Neutrophil (primary cell): ENCODE data around the gene ANKRD11.
A peak's percentile ranks its signal among the peaks of the same experiment; 100 is the strongest.
"Not testable (repeated sequence)": the region's sequence is repeated elsewhere in the genome, so short reads cannot be mapped to it uniquely, and the experiment has no call there.

Experiments used
- H3K27ac ChIP-seq: fragments of 200-600 bp; sonication (generic); 2 replicates; pipeline ENCODE4 v1.5.1; 2016; ENCODE audit warnings: mild to moderate bottlenecking, moderate library complexity
- H3K27me3 ChIP-seq: fragments of 200-600 bp; sonication (generic); 2 replicates; pipeline ENCODE4 v1.6.0; 2016; ENCODE audit warnings: mild to moderate bottlenecking
- H3K36me3 ChIP-seq: fragments of 200-600 bp; sonication (generic); 2 replicates; pipeline ENCODE4 v1.5.1; 2017
- H3K4me1 ChIP-seq, 2 experiments: fragments of 200-600 bp in 1 of 2; sonication (generic) in 1 of 2; 1 replicate in 1 of 2; 2 replicates in 1 of 2; pipeline versions ENCODE4 v1.5.1 to v1.6.1; 2013 to 2016; ENCODE audit warnings: low read depth in 1 of 2, low read length in 1 of 2, mild to moderate bottlenecking in 1 of 2, moderate library complexity in 1 of 2; ENCODE audit not compliant: control insufficient read depth in 1 of 2, insufficient read depth in 1 of 2
- H3K4me3 ChIP-seq, 2 experiments: fragments of 200-600 bp in 1 of 2; sonication (generic) in 1 of 2; 1 replicate in 1 of 2; 2 replicates in 1 of 2; pipeline ENCODE4 v1.5.1; 2013 to 2016; ENCODE audit warnings: low read depth in 1 of 2, low read length in 1 of 2, mild to moderate bottlenecking in 1 of 2, moderate library complexity in 1 of 2
- H3K9me3 ChIP-seq: fragments of 200-600 bp; sonication (generic); 2 replicates; pipeline ENCODE4 v1.5.1; 2016
- TF ChIP-seq, protein P1 (sequence below): fragments of 200-600 bp; sonication (generic); IDR thresholded peaks from 2 replicates; pipeline ENCODE4 v1.5.1; 2016; ENCODE audit warnings: antibody characterized with exemption

Gene ANKRD11

DNA sequence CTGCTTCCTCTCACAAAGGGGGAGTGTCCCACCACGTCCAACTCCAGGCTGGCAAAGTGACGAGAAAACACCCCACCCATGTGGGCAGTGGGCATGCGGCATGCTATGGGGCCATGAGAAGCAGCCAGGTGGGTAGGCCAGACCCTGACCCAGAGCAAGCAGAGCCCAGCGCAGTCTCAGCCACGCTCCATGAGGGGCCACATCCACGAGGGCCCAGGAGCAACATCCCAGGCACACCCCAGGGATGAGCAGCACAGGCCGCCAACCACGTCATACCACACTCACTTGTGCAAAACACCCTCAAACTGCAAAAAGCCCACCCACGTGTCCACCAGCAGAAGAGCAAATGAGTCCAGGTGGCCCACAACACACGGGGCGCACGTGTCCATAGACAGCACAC, 155.9 kb downstream of the ANKRD11 start:
- peaks cover 39 to 42% of the 10 kb centered on the region in 2 experiments for H3K4me1 ChIP-seq
- peak overlapping the region; percentile 60 for H3K27ac ChIP-seq
- no peak overlapping the region for H3K4me3 ChIP-seq
- no peaks in the 10 kb centered on the region for H3K36me3 ChIP-seq
- H3K27me3 ChIP-seq = no peaks in the 10 kb centered on the region
- H3K9me3 ChIP-seq = no peaks in the 10 kb centered on the region
- TF ChIP-seq, protein P1, sequence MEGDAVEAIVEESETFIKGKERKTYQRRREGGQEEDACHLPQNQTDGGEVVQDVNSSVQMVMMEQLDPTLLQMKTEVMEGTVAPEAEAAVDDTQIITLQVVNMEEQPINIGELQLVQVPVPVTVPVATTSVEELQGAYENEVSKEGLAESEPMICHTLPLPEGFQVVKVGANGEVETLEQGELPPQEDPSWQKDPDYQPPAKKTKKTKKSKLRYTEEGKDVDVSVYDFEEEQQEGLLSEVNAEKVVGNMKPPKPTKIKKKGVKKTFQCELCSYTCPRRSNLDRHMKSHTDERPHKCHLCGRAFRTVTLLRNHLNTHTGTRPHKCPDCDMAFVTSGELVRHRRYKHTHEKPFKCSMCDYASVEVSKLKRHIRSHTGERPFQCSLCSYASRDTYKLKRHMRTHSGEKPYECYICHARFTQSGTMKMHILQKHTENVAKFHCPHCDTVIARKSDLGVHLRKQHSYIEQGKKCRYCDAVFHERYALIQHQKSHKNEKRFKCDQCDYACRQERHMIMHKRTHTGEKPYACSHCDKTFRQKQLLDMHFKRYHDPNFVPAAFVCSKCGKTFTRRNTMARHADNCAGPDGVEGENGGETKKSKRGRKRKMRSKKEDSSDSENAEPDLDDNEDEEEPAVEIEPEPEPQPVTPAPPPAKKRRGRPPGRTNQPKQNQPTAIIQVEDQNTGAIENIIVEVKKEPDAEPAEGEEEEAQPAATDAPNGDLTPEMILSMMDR = no peak

DNA sequence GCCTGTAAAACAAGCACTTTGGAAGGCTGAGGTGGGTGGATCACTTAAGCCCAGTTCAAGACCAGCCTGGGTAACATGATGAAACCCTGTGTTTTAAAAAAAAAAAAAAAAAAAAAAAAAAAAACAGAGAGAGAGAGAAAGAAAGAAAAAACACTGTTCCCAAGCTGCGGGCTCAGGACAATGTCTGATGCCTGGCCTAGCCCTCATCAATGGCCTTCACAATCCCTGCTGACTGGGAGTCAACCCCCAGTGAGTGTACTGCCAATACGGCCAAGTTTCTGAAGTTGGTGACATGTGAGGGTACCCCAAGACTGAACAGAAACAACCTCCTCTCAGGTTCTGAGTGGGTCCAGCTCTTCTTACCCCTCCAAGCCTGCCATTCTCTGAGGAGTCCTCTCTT, 156.3 kb downstream of the ANKRD11 start:
- Histone ChIP-seq H3K27ac (peak overlapping the region; percentile 60), H3K4me1 (peaks cover 43 to 46% of the 10 kb centered on the region in 2 experiments), H3K9me3 (no peaks in the 10 kb centered on the region), H3K36me3 (no peaks in the 10 kb centered on the region), H3K27me3 (no peaks in the 10 kb centered on the region), H3K4me3 (no peak overlapping the region)
- TF ChIP-seq, protein P1 = no peak

- H3K36me3 ChIP-seq, H3K9me3 ChIP-seq, H3K27me3 ChIP-seq, H3K4me3 ChIP-seq: not testable (repeated sequence)
- H3K4me1 ChIP-seq = peaks cover 46 to 48% of the 10 kb centered on the region in 2 experiments
- peak overlapping the region; percentile 60 for H3K27ac ChIP-seq
These were observed 156.9 kb downstream of the ANKRD11 start for GRCh38 chr16:89333401-89334001.

DNA sequence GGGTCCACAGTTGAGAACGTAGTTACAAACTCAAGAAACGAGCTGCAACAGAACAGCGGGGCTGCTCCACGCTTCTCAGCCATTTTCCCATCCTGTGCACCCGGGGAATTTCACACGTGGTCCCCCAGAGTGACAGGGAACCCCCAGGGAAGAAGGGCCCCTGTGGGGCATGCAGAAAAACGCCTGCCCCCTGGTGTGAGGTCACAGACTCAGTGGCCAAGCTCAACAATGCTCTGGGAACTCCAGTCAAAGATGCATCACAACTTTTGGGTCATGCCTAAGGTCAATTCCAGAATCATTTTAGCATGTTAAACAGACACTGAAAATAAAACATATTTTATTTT, 157.5 kb downstream of the ANKRD11 start:
- TF ChIP-seq, protein P1 = no peak
- Histone ChIP-seq H3K4me1 (peaks cover 46 to 48% of the 10 kb centered on the region in 2 experiments), H3K9me3 (no peaks in the 10 kb centered on the region), H3K36me3 (peaks cover 4% of the 10 kb centered on the region), H3K27me3 (no peaks in the 10 kb centered on the region), H3K27ac (peak overlapping the region; percentile 98), H3K4me3 (no peak overlapping the region)

DNA sequence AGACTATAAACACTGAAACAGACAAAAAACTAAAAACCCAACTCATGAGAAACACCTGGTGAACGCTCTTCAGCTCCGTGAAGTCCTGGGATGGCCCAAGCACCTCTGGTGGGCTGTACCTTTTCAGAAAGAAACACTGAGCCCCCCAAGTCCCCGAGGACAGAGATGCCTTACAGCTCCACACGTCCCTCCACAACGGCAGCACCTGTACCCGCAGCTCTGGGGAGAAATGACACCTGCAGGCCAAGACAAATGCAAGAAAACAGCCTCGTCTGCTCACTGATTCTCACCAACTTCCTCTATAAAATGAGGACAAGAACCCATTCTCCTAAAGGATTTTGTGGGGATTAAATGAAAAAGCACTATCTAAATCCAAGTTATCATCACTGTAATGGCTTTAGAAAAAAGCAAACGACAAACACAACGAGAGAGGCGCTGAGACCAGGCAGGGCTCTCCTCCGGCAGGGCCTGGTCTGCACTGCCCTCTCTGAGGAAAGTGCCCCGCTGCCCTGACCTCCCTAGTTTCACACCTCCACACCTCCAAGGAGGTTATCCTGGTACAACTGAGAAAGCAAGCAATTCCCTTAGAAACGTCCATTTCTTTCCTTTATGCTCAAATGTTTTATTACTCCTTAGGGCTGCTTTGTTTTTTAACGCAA, 158.0 kb downstream of the ANKRD11 start:
- TF ChIP-seq, protein P1 = no peak
- peaks cover 4% of the 10 kb centered on the region for H3K36me3 ChIP-seq
- no peaks in the 10 kb centered on the region for H3K27me3 ChIP-seq
- H3K9me3 ChIP-seq = no peaks in the 10 kb centered on the region
- peaks cover 46 to 48% of the 10 kb centered on the region in 2 experiments for H3K4me1 ChIP-seq
- H3K27ac ChIP-seq = peak overlapping the region; percentile 98
- H3K4me3 ChIP-seq = no peak overlapping the region

GRCh38 chr16:89331371-89332109, 158.8 kb downstream of the ANKRD11 start:
- peaks cover 54 to 55% of the 10 kb centered on the region in 2 experiments for H3K4me1 ChIP-seq
- no peaks in the 10 kb centered on the region for H3K9me3 ChIP-seq
- H3K27ac ChIP-seq = peak overlapping the region; percentile 98
- H3K4me3 ChIP-seq = no peak overlapping the region
- TF ChIP-seq, protein P1 = no peak
- peaks cover 4% of the 10 kb centered on the region for H3K36me3 ChIP-seq
- H3K27me3 ChIP-seq = no peaks in the 10 kb centered on the region
